HFF-Myc (cell line): ENCODE measurements around the gene CKM.
"Not testable (repeated sequence)": the region's sequence is repeated elsewhere in the genome, so short reads cannot be mapped to it uniquely, and the experiment has no call there.

Source experiments
- DNase-seq: peaks from one replicate; pipeline ENCODE4 v3.0.0-alpha.2; 2011; ENCODE audit warnings: low read depth; ENCODE audit errors: extremely low read depth
- H3K4me3 ChIP-seq: replicated peaks from 2 replicates; pipeline ENCODE4 v1.5.1; 2011; ENCODE audit warnings: low read depth, mild to moderate bottlenecking, control low read depth, low read length
- CTCF ChIP-seq: IDR thresholded peaks from 2 replicates; pipeline ENCODE4 v1.5.1; 2012; ENCODE audit warnings: mild to moderate bottlenecking, low read depth, low read length, control low read depth; ENCODE audit errors: missing control alignments

CKM gene

GRCh38 chr19:45271098-45271734 lies 51.5 kb downstream of the CKM start:
- DNase-seq, result no peak
- TF ChIP-seq CTCF, result no peak
- no peak overlapping the region for H3K4me3 ChIP-seq

- not testable (repeated sequence) for DNase-seq, H3K4me3 ChIP-seq
Observed at GRCh38 chr19:45269939-45270338, 52.7 kb downstream of the CKM start.

GRCh38 chr19:45267296-45267695 lies 55.4 kb downstream of the CKM start:
- no peak overlapping the region for H3K4me3 ChIP-seq
- TF ChIP-seq CTCF, result no peak

GRCh38 chr19:45265375-45265774 lies 57.3 kb downstream of the CKM start:
- DNase-seq, result no peak
- TF ChIP-seq CTCF, result no peak
- no peak overlapping the region for H3K4me3 ChIP-seq

More at GRCh38 chr19:45267296-45267695, 55.4 kb downstream of the CKM start:
- DNase-seq, result no peak

- no peak overlapping the region for H3K4me3 ChIP-seq
- no peak for DNase-seq
- TF ChIP-seq CTCF, result no peak
Observed at GRCh38 chr19:45264781-45265317, 57.8 kb downstream of the CKM start.

GRCh38 chr19:45263013-45263412 lies 59.7 kb downstream of the CKM start:
- DNase-seq, result no peak
- H3K4me3 ChIP-seq, result no peak overlapping the region
- no peak for TF ChIP-seq CTCF

- no peak overlapping the region for H3K4me3 ChIP-seq
- TF ChIP-seq CTCF, result no peak
- DNase-seq, result no peak
Observed at GRCh38 chr19:45262570-45262969, 60.1 kb downstream of the CKM start.
